HG03432 (cell line): ENCODE measurements around the gene POGLUT3.

ENCODE experiments used
- ATAC-seq: cut with Tn5 transposase; IDR thresholded peaks from one replicate; pipeline ENCODE4 v1.9.1; 2021; ENCODE audit warnings: mild to moderate bottlenecking, moderate library complexity; ENCODE audit not compliant: unreplicated experiment

POGLUT3 gene, protein sequence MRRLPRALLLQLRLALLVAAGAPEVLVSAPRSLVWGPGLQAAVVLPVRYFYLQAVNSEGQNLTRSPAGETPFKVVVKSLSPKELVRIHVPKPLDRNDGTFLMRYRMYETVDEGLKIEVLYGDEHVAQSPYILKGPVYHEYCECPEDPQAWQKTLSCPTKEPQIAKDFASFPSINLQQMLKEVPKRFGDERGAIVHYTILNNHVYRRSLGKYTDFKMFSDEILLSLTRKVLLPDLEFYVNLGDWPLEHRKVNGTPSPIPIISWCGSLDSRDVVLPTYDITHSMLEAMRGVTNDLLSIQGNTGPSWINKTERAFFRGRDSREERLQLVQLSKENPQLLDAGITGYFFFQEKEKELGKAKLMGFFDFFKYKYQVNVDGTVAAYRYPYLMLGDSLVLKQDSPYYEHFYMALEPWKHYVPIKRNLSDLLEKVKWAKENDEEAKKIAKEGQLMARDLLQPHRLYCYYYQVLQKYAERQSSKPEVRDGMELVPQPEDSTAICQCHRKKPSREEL

DNA sequence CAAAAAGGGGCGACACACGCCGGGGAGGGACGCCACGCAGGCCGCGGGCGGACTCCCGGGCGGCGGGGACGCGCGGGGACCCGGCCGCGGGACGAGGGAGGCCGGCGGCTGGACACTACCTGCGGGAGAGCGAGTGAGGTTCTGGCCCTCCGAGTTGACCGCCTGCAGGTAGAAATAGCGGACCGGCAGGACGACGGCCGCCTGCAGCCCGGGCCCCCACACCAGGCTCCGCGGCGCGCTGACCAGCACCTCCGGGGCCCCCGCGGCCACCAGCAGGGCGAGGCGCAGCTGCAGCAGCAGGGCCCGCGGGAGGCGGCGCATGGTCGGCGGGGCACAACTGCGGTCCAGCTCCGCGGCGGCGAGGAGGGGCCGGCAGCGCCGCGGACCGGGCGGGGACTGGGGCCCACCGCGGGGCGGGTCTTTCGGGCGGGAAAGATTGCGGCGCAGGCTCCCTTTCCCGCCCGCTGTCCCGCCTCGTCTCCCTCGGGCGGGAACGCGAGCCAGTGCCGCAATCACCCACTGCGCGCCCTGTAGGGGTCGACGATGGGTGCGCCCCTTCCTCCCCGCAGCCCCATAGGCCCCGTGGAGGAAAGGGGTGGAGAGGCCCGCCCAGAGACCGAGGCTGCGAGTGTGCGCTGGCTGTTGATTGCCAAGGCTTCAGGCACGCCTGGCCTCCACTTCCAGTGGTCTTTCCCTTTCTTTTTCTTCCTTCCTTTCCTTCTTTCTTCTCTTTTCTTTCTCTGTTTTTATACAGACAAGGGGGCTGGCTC lies at the start of gene POGLUT3:
Gene POGLUT3 (minus strand): TSS at position 339 of the 770 bp plus-strand sequence. CDS start 18 bp downstream, at position 321.
- peak; percentile 71 for ATAC-seq

DNA sequence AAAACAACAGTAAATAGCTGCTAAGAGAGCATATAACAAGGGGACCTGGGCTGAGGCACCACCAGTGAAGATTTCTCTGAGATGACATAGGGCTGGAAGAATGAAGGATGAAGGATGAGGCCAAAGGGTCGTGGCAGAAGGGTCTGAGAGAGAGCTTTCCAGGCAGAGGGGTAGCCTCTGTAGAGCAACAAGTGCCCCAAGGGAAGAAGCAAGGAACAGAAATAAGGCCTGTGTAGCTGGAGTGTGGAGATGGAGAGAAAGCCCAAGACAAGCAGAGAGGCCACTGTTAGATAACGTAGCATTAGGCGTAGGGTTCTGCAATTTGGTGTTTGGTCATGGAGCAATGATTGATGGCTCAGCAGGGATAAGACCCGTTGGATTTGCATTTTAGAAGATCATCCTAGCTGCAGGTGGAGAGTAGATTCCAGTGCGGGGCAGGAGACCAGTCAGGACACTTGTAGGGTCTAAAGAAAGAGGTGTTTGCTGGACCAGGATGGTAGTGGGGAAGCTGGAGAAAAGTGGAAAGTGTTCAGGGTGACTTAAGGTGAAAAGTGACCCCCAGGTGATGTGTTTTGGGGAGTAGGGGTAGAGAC lies 47.8 kb upstream of the POGLUT3 start:
- no peak for ATAC-seq

DNA sequence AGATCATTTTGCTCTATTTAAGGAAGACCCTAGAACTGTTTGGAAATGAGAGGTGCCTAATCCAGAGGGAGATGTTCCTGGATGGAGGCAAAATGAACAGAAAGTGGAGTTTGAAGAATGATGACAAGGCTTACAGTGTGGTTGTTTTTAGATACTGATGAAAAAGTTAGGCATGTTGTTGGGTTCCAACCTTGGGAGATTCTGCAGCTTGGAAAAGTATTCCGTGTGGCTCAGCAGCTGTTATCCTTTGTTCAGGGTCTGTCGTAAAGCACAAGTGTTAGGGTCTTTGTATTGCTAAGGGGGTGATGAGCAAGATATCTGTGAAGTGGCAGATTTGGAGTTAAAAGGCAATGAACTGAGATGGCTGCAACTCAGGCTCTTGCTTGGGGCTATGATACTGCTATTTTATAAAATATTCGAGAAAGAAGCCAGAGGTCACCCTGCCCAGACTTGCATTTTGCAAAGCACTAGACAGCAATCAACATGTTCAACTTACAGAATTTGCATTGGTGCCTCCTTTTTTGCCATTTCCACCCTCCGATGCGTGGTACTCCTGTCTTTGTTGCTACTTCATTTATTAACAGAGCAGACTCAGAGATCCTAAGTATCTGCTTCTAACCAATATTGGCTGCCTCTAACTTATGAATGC lies 45.3 kb upstream of the POGLUT3 start:
- ATAC-seq = no peak

DNA sequence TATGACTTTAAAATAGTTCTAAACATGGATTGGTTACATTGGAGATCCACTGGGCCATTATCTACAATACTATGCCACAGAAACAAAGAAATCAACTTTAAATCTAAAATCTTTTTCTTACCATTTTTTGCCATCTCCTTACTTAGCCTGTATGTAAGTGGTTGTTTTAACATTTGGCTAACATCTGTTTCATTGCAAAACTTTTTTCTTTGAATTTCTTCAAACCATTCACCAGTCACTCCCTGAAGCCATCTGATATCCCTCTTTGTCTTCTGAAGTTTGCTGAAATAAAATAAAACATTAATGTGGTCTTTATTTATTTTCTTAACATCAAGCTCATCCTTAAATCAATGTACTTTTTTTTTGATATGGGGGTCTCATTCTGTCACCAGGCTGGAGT lies 43.3 kb upstream of the POGLUT3 start:
- ATAC-seq = no peak

DNA sequence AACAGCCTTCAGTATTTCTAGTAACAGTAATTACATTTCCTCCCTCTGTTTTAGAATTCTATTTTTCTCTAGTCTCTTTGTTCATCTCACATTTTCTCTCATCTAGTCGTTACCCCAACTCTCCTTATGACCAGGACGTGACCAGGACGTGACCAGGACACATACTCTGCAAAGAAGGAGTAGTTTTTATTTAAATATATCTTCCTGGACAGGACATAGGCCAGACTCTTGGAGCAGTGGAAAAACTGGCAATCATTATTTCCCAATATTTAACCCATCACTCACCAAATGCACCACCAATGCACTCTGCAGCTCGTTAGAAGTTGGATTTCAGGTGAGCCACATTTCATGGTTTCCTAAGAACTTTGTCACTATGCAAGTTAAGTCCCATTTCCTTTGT lies 40.3 kb upstream of the POGLUT3 start:
- ATAC-seq = no peak

DNA sequence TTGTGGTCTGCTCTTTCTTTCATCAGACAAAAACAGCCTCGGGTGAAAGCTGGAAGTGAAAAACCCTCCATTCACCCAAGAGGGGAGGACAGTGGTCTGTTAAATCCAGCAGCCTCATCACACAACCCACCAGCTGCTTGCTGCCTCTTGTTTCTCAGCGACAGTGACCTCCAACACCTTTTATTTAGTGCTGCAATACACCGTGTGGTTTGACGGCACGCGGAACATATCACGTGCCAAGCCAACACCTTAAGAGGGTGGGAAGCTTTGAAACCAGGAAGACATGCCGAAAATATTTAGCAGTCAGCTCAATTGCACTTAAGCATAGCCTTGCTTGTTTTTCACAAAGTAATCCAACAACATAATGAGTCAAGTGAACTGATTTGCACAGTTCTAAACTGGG lies 39.8 kb upstream of the POGLUT3 start:
- peak; percentile 51 for ATAC-seq

DNA sequence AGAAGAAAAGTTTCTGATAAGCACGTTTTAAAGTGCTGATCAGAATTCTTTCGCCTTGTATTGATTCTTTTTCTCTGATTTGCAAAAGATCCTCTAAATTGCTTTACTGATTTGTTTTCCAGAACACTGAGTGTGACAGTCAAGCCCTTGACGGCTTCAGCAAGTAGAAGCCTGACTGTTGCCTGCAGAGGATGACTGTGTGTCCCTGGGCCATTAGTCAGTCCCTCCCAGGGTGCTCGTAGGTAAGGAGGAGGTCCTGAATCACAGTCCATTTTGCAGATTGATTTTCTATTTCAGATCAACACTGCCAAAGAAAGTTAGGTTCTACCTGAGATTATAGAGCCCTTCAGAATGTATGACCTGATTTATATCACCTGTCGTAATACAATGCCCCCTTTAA lies 38.6 kb upstream of the POGLUT3 start:
- no peak for ATAC-seq

DNA sequence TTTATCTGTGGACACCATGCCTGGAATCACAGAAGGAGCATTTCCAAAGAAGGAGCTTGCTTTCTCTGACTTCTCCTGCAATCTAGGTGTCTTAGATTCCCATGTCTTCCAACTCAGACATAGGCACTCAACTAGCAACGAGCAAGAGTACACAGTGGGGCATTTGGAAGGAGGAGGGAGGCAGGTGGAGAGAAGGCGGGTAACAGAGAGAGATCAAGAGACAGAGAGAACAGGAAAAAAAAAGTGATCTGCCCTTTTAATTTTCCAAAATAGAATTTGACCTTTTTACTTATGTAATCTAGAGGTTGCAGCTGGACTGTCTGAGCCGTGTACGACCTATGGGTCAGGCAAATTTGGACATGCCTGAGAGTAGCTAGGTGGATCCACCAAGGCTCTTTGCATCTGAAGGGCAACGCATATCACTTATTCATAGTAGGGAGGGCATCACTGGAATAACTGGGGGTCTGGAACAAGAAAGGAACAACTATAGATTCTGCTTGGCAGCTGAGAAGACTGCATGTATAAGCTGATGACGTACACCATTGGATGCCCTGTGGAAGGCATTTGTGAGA lies 37.3 kb upstream of the POGLUT3 start:
- no peak for ATAC-seq

DNA sequence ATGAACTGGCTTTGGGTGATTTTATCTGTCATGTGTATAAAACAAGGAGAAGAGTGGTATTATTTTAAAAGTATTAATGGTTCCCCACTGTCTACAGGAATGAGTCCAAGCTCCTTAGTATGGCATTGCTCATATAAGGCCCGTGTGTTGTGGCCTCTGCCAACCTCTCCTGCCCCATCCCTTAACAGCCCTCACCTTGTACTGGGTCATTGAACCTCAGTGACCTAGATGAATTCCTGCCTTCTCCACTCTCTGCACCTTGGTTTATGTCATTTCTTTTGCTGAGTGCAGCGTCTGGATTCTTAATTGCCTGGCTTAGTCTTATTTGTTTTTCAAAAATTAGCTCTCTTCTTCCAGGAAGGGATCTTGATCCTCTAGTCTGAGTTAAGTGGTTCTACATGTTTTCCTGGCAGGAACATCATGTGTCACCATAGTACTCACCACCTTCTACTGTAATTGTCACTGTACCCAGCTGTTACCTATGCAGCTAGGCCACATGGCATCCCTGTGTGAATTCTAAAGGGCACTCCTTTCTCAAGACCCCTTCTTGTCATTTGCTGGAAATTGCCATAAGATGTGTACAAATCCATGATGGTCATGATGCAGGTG lies 36.2 kb upstream of the POGLUT3 start:
- ATAC-seq = no peak

DNA sequence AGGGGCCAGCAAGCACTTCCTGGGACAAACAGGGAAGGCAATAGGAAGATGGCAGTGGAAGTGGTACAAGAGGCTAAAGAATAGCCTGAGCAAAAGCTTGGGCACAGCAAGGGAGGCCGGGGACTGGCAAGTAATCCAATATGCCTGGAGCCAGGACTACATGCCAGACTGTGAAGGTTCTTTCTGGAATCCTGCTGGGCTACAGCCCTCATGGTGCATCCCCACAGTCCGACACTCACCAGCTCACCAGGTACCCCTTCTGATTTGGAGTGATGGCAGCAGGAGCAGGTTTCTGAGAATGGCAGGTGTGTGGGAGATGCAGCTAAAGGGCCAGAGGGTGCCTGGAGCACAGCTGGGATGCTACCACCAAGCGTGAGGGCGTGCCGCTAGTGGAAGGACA lies 32.2 kb upstream of the POGLUT3 start:
- no peak for ATAC-seq

DNA sequence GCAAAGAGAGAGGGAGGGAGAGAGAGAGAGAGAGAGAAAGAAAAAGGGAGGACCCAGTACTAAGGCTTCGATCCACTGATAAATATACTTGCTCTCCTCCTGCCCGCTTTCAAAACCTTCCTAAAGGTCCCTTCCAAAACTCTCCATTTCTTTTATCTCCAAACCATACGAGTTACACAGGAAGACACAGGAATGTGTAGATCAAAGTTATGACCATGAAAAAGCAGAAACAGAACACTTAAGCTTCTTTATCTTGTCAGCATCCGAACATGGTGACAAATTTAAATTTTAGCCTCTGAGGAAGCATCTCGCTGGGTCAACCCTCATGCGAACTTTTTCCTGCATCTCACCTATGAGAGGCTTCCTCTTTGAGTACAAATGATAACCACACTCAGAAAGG lies 29.2 kb upstream of the POGLUT3 start:
- no peak for ATAC-seq

DNA sequence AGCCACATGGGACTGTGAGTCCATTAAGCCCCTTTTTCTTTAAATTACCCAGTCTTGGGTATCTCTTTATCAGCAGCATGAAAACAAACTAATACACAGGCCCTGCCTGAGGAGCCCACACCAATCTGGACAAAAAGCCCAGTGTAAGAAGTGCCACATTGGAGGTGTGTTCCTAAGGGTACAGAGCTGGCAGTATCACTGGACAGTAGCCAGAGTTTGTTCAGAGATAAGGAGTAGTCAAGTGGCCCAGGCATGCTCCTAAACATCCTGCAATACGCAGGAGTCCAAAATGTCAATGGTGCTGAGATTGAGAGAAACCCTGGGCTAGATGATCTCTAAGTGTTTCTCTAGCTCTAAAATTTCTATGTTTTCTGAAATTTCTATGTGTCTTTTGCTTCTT lies 27.0 kb upstream of the POGLUT3 start:
- ATAC-seq = no peak

DNA sequence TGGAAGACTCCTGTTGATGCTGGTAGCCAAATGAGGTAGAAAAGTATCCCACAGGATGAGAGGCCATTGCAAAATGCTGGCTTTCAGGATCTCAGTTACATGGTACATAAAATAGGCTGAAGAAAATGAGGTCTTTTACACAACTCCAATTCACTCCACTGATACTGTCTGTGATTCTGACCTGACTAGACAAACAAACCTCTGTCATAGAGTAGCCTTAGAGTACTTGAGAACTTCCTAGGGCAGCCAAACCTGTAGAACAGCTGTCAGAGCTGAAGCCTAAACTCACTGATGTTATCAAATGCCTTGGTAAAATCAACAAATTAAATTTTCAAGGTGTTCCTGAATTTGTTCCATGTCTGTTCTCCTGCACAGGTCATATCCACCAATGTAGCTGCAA lies 26.2 kb upstream of the POGLUT3 start:
- ATAC-seq = no peak

DNA sequence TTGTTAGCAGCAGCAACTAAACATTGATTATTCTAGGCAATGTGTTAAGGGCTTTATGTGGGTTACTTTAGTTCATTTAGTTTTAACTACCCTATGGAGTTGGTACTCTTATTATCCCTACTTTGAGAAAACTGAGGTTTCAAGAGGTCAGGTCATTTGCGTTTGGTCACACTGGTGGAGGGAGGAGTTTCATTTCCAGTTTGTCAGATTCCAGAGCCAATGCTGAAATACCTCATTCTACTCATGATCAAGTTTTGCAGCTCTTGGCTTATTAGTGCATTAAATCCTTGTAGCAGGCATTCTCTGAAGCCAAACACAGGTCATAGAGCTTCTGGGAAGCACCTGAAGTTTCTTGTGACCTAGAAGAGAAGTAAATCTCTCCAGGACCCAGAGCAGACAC lies 24.1 kb upstream of the POGLUT3 start:
- ATAC-seq = no peak

DNA sequence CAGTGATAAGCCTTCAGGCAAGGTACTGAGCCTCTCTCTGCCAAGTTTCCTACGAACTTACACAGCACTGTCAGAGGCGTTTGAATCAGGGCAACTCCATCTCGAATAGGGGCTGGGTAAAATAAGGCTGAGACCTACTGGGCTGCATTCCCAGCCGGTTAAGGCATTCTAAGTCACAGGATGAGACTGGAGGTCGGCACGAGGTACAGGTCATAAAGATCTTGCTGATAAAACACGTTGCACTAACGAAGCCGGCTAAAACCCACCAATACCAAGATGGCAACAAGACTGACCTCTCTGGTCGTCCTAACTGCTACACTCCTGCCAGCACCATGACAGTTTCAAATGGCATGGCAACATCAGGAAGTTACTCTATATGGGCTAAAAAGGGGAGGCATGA lies 20.4 kb upstream of the POGLUT3 start:
- ATAC-seq = no peak

DNA sequence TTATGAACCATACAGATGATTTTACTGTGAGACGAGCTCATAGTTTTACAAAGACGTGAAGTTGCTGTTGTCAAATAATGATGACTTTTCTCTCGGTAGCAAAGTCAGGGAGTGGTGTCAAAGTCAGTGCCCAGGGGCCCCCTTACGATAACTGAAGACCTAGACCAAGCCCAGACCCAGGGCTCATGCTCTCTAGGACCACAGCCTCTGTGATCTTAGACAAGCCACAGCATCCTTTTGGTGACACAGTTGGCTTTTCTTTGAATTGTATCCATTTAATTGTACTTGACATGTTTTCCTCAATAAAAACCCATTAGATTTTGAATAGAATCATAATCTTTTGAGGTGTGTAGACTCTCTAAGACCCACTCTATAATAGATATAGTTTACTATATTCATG lies 17.9 kb upstream of the POGLUT3 start:
- no peak for ATAC-seq

DNA sequence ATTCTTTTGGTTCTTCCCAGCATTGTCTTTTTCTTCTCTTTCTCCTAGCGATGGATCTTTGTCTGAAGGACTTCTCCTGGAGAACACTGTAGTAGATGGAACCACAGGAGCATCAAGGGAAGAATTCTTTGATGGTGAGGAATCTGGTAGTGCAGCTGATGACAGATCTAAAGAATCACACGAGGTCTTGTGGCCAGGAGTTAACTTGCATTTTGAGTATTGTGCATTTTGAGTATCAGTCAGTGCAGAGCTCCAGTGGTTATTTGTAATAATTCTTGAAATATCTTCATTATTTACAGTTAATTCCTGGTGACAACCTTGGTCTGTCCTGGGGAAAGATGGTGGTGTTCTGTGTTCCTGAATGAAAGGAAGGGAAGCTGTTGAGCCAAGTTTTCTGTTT lies 14.5 kb upstream of the POGLUT3 start:
- ATAC-seq = no peak

DNA sequence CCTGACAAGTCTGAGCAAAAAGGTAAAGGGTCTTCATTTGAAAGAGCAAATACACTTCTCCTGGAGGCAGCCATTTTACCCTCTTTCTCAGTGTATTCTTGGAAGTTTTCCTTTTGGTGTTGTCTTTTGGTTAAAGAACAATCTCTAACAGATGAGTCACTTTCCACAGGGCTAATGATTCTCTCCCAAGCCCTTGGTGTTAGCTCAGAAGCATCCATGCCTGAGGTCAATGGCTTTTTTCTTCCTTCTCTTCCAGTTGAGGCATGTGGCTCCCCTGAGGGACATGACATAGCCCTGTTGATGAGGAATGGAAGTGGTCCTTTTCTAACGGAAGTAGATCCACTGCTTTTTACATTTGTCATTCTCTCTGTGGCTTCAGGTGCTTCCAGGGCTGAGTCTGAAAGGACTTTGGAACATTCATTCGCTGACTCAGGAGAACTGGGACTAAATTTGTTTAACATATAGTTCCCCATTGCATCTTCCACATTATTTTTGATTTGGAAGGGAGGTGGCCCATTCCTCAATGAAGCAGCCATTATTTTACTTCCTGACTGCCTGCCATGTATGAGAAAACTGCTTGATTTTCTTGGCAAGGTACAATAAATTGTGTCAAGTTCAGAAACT lies 13.8 kb upstream of the POGLUT3 start:
- ATAC-seq = no peak

DNA sequence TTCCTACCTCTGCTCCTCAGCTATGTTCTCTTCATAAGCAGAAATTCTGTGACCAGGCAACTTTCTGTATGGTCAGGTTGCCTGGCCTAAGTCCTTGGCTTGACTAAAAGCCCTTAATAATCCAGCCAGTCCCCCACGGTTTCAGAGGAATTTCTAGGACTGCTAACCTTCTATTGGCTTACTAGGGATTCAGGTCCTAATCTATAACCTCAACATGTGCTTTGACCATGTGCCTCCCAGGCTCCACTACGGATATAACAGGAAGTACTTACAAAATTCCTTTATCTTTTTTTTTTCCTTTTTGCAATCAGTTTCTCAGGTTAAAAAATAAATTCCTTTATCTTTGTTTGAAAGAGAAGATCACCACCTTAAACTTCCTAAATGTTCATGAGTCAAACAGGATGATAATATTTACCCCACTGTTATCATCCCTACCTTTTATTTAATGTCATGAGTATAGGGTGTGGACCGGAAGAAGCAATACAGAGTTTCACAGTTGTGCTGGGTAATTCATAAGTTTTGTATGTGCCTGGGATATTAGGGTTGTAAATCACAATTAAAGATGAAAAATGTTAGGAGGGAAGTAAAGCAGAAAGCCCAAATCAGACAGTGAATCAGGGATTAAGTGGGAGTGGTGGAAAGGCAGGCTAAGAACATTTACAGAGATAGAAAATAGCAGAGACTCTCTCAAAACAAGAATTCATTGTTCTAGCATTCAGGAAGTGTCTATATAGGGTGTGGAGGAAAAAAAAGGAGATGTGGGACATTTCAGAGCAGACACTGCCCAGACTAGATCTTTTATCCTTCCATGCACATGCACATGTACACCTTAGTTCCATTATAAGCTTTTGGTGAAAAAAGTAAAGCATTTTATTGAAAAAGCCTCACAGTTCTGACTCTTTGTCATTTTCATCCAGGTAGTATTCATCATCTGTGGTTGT lies 10.7 kb upstream of the POGLUT3 start:
- ATAC-seq = no peak
